H4 (cell line): Measurements from ENCODE around the gene ZSWIM3. TPM values are rescaled to one million over a fixed set of nuclear protein-coding genes. Genes with fewer than 3 reads are reported as not detected.

Source experiments
- DNase-seq: peaks from one replicate; pipeline ENCODE4 v3.0.0-alpha.2; 2015; ENCODE audit warnings: low spot score
- total RNA-seq: library from RNA; depleted of rRNA; stranded (reverse); fragments of >200 nt; shearing (Covaris generic); gene quantifications from 2 replicates; pipeline ENCODE4 v1.2.3, GENCODE V29; 2014

Gene ZSWIM3
- total RNA-seq, 1 experiment from 2014 or later = 3.5 TPM

- peak; percentile 76 for DNase-seq
Observed at GRCh38 chr20:45833030-45833882, 24.2 kb upstream of the ZSWIM3 start, which contains the start of gene SNX21. SNX21 (plus strand) TSS chr20:45833799; CDS start chr20:45833920, 121 bp downstream.

- no peak for DNase-seq
Observed at GRCh38 chr20:45833883-45834796, 23.3 kb upstream of the ZSWIM3 start.

GRCh38 chr20:45834797-45835161 lies 22.6 kb upstream of the ZSWIM3 start:
- no peak for DNase-seq

GRCh38 chr20:45835329-45835765 lies 22.1 kb upstream of the ZSWIM3 start:
- DNase-seq = no peak

- DNase-seq = no peak
Observed at GRCh38 chr20:45835825-45836224, 21.6 kb upstream of the ZSWIM3 start.

- DNase-seq = no peak
Observed at GRCh38 chr20:45836841-45837240, 20.6 kb upstream of the ZSWIM3 start.

- no peak for DNase-seq
Observed at GRCh38 chr20:45840700-45841198, 16.7 kb upstream of the ZSWIM3 start.

- DNase-seq = no peak
Observed at GRCh38 chr20:45841407-45842129, 15.8 kb upstream of the ZSWIM3 start.

- DNase-seq = no peak
Observed at GRCh38 chr20:45842169-45842812, 15.1 kb upstream of the ZSWIM3 start.

GRCh38 chr20:45843506-45843905 lies 13.9 kb upstream of the ZSWIM3 start:
- no peak for DNase-seq

- no peak for DNase-seq
Observed at GRCh38 chr20:45845452-45845851, 12.0 kb upstream of the ZSWIM3 start.

- DNase-seq = no peak
Observed at GRCh38 chr20:45848421-45848820, 9.0 kb upstream of the ZSWIM3 start.

GRCh38 chr20:45848969-45849582 lies 8.3 kb upstream of the ZSWIM3 start:
- DNase-seq = no peak

- no peak for DNase-seq
Observed at GRCh38 chr20:45850238-45850637, 7.2 kb upstream of the ZSWIM3 start.

GRCh38 chr20:45850926-45851325 lies 6.5 kb upstream of the ZSWIM3 start:
- no peak for DNase-seq

GRCh38 chr20:45851501-45851900 lies 5.9 kb upstream of the ZSWIM3 start:
- no peak for DNase-seq

- no peak for DNase-seq
Observed at GRCh38 chr20:45852326-45852725, 5.1 kb upstream of the ZSWIM3 start.

- no peak for DNase-seq
Observed at GRCh38 chr20:45853484-45853883, 3.9 kb upstream of the ZSWIM3 start.

GRCh38 chr20:45857882-45858216 lies 435 bp downstream of the ZSWIM3 start:
- DNase-seq = no peak

- no peak for DNase-seq
Observed at GRCh38 chr20:45859916-45860315, 2.5 kb downstream of the ZSWIM3 start.
